Fibroblast of lung (primary cell): Measurements from ENCODE around the gene LTC4S. TPM values are rescaled to one million over a fixed set of nuclear protein-coding genes. Genes with fewer than 3 reads are reported as not detected.

Source experiments
- DNase-seq, 2 donors: peaks; one replicate each; pipeline versions ENCODE4 v3.0.0 to v3.0.0-alpha.2; 2010; ENCODE audit warnings: low read depth in 2 of 2
- H2AFZ ChIP-seq: 2 replicates; pipeline ENCODE4 v1.5.1; 2012; ENCODE audit warnings: low read length, control low read depth, inconsistent platforms
- H3K27ac ChIP-seq: 2 replicates; pipeline ENCODE4 v1.5.1; 2011; ENCODE audit warnings: low read length, control low read depth; ENCODE audit not compliant: insufficient read depth
- H3K27me3 ChIP-seq: 2 replicates; pipeline ENCODE4 v1.5.1; 2011; ENCODE audit warnings: mild to moderate bottlenecking, low read length; ENCODE audit not compliant: control insufficient read depth, insufficient read depth
- H3K36me3 ChIP-seq: 2 replicates; pipeline ENCODE4 v1.5.1; 2011; ENCODE audit warnings: low read length; ENCODE audit not compliant: control insufficient read depth, insufficient read depth
- H3K4me1 ChIP-seq: 2 replicates; pipeline ENCODE4 v1.5.1; 2011; ENCODE audit warnings: low read length; ENCODE audit not compliant: control insufficient read depth, insufficient read depth; ENCODE audit errors: extremely low read depth
- H3K4me2 ChIP-seq: 2 replicates; pipeline ENCODE4 v1.5.1; 2011; ENCODE audit warnings: low read length, control low read depth; ENCODE audit not compliant: insufficient read depth; ENCODE audit errors: extremely low read depth
- H3K4me3 ChIP-seq, 4 experiments: fragments of 200-600 bp in 1 of 4; sonication (generic) in 1 of 4; replicated peaks in 1 of 4; 2 replicates each; pipeline ENCODE4 v1.5.1; 2011 to 2016; ENCODE audit warnings: low read length in 4 of 4, low read depth in 3 of 4, mild to moderate bottlenecking in 3 of 4, control low read depth in 2 of 4, inconsistent platforms in 1 of 4, mixed read lengths in 1 of 4; ENCODE audit not compliant: insufficient read depth in 1 of 4; ENCODE audit errors: control extremely low read depth in 1 of 4
- H3K79me2 ChIP-seq: 2 replicates; pipeline ENCODE4 v1.5.1; 2012; ENCODE audit warnings: mild to moderate bottlenecking, low read length, inconsistent platforms; ENCODE audit not compliant: control insufficient read depth, insufficient read depth
- H3K9ac ChIP-seq: 2 replicates; pipeline ENCODE4 v1.5.1; 2011; ENCODE audit warnings: mild to moderate bottlenecking, low read length, control low read depth; ENCODE audit not compliant: insufficient read depth
- H3K9me3 ChIP-seq: 2 replicates; pipeline ENCODE4 v1.5.1; 2012; ENCODE audit warnings: low read depth, low read length; ENCODE audit not compliant: control insufficient read depth, insufficient read depth
- H4K20me1 ChIP-seq: 2 replicates; pipeline ENCODE4 v1.5.1; 2011; ENCODE audit warnings: low read length; ENCODE audit not compliant: control insufficient read depth, insufficient read depth; ENCODE audit errors: extremely low read depth
- CTCF ChIP-seq, 2 donors: IDR thresholded peaks in 1 of 2; conservative IDR thresholded peaks in 1 of 2; 1 replicate in 1 of 2; 2 replicates in 1 of 2; pipeline ENCODE4 v1.5.1; 2011 to 2012; ENCODE audit warnings: low read length in 2 of 2, control low read depth in 1 of 2, inconsistent platforms in 1 of 2, low read depth in 1 of 2, mild to moderate bottlenecking in 1 of 2
- EZH2 ChIP-seq: IDR thresholded peaks from 2 replicates; pipeline ENCODE4 v1.5.1; 2012; ENCODE audit warnings: low read length, control low read depth, mild to moderate bottlenecking; ENCODE audit errors: missing control alignments
- polyA plus RNA-seq, 2 donors: library from polyadenylated mRNA; depleted of rRNA in 1 of 2; stranded (reverse) in 1 of 2; unstranded in 1 of 2; fragments of >200 nt; gene quantifications; 2 replicates each; pipeline ENCODE4 v1.2.1, GENCODE V29; 2011 to 2012; ENCODE audit warnings: missing spikeins in 1 of 2
- total RNA-seq: library from RNA; depleted of rRNA; stranded (reverse); fragments of >200 nt; gene quantifications from 2 replicates; pipeline ENCODE4 v1.2.1, GENCODE V29; 2014

LTC4S gene
- total and polyA plus RNA-seq, 2 donors (not counting 1 experiment from before 2014, with no cell fraction given): 0.32 to 0.83 TPM

- no peaks in the 10 kb centered on the region for H3K79me2 ChIP-seq
- H4K20me1 ChIP-seq: no peaks in the 10 kb centered on the region
- no peaks in the 10 kb centered on the region for H3K27me3 ChIP-seq
- H3K27ac ChIP-seq: no peak overlapping the region
- H3K9ac ChIP-seq: no peak overlapping the region
- H3K4me2 ChIP-seq: no peak overlapping the region
- peaks cover 10% of the 10 kb centered on the region for H3K36me3 ChIP-seq
- H3K4me3 ChIP-seq: no peak overlapping the region
- no peak for DNase-seq
- H3K4me1 ChIP-seq: no peaks in the 10 kb centered on the region
- TF ChIP-seq CTCF (conservative IDR thresholded peaks at IDR 0.05 in 1 of 2, IDR thresholded peaks at IDR 0.05 in 1 of 2; ENCODE audit: low read depth in 1 of 2, low read length in 2 of 2): no peak
- no peak for TF ChIP-seq EZH2
- no peaks in the 10 kb centered on the region for H3K9me3 ChIP-seq
- H2AFZ ChIP-seq: no peak overlapping the region
Observed at GRCh38 chr5:179778591-179778990, 15.2 kb upstream of the LTC4S start.

GRCh38 chr5:179779826-179780225 lies 14.0 kb upstream of the LTC4S start:
- H3K9me3 ChIP-seq: no peaks in the 10 kb centered on the region
- no peaks in the 10 kb centered on the region for H3K79me2 ChIP-seq
- no peak overlapping the region for H3K4me2 ChIP-seq
- no peaks in the 10 kb centered on the region for H3K27me3 ChIP-seq
- TF ChIP-seq CTCF (conservative IDR thresholded peaks at IDR 0.05 in 1 of 2, IDR thresholded peaks at IDR 0.05 in 1 of 2; ENCODE audit: low read depth in 1 of 2, low read length in 2 of 2): no peak
- TF ChIP-seq EZH2: no peak
- H3K9ac ChIP-seq: no peak overlapping the region
- H3K4me1 ChIP-seq: no peaks in the 10 kb centered on the region
- no peak for DNase-seq
- H4K20me1 ChIP-seq: no peaks in the 10 kb centered on the region
- H3K27ac ChIP-seq: no peak overlapping the region
- no peak overlapping the region for H3K4me3 ChIP-seq
- H2AFZ ChIP-seq: no peak overlapping the region
- peaks cover 5% of the 10 kb centered on the region for H3K36me3 ChIP-seq

- DNase-seq: peak in 1 of 2 donors; percentile 27
- Histone ChIP-seq H3K27ac (no peak overlapping the region), H3K9me3 (no peaks in the 10 kb centered on the region), H3K79me2 (no peaks in the 10 kb centered on the region), H2AFZ (no peak overlapping the region), H3K36me3 (peaks cover 5% of the 10 kb centered on the region), H3K4me3 (no peak overlapping the region), H3K4me2 (no peak overlapping the region), H3K9ac (no peak overlapping the region), H3K4me1 (no peaks in the 10 kb centered on the region), H4K20me1 (no peaks in the 10 kb centered on the region), H3K27me3 (no peaks in the 10 kb centered on the region)
- no peak for TF ChIP-seq EZH2
Observed at GRCh38 chr5:179780362-179780761, 13.4 kb upstream of the LTC4S start.
